GM21619 (cell line): ENCODE data around the gene MSH4.
"Not testable (repeated sequence)": the region's sequence is repeated elsewhere in the genome, so short reads cannot be mapped to it uniquely, and the experiment has no call there.

ENCODE experiments used
- ATAC-seq: cut with Tn5 transposase; IDR thresholded peaks from one replicate; pipeline ENCODE4 v1.9.1; 2021; ENCODE audit not compliant: unreplicated experiment

MSH4 gene

DNA sequence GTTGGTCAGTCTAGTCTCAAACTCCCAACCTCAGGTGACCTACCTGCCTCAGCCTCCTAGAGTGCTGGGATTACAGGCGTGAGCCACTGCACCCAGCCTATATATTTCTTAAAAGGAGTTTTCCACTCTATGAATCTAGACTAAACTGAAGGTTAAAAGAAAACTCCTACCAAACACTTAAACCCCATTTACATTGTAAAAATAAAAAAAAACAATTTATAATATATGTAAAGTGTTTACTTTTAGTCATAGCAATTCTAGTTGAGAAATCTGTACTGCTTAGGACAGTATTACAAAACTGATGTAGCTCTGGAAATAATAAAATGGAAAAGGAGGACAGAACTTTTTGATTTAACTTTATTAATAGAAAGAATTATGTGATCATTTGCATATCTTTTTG is 126.0 kb downstream of the MSH4 start:
- no peak for ATAC-seq

DNA sequence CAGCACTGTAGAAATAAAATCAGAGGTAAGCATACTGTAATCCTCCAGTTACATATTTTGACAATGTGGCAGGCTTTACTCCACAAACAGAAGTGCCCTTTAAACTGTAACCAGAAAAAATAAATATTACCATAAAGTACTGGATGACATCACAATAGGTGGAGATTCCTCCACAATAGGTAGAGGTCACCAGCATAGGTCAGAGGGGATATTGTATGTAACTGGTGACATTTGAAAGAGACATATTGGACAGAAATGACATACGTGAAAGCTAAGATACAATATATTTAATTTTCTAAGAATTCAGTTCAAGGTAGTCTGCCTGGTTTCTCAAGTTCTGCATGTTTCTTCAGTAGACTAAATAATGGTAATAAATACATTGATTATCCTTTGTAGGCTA is 135.6 kb downstream of the MSH4 start, which contains the start of gene ASB17:
Gene ASB17 (minus strand): TSS at position 101 of the 400 bp plus-strand sequence. CDS start 113 bp downstream, outside the sequence.
- ATAC-seq: no peak

GRCh38 chr1:75937034-75937433 is 140.4 kb downstream of the MSH4 start:
- no peak for ATAC-seq

DNA sequence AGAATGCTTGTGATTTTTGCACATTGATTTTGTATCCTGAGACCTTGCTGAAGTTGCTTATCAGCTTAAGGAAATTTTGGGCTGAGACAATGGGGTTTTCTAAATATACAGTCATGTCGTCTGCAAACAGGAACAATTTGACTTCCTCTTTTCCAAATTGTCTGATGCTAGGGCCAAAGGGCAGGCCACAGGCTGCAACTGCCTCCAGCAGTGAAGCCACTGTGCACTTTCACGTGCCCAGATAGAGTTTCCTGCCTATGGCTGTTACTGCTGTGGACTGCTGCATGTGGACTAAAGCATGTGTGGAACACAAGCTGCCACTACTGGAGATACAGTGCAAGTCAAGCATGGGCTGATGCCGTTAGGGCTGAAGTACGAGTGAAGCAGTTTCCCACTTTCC is 146.4 kb downstream of the MSH4 start:
- ATAC-seq: not testable (repeated sequence)

GRCh38 chr1:75950176-75950575 is 153.5 kb downstream of the MSH4 start:
- ATAC-seq: no peak

- no peak for ATAC-seq
Observed at GRCh38 chr1:75952016-75952415, 155.3 kb downstream of the MSH4 start.

GRCh38 chr1:75953461-75953860 is 156.8 kb downstream of the MSH4 start:
- ATAC-seq: no peak

DNA sequence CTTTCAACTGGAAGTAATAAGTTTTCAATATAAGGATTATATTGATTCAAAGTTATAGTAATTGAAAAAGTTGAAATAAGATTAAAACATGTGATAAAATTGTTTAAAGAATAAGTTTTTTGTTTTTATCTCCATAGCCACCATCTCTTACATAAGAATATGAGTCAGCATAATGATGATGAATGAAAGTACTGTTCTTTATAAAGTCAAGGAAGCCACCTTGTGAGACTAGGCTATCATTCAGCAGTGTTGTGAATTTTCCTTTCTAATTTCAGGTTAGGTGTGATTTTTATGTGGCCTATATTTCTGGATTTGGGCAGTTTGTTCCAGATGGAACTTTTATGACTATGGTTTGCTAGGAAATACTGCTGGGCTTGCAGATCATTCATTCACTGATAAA is 157.9 kb downstream of the MSH4 start:
- no peak for ATAC-seq
